ENCODE data around the gene NLGN3. TPM values are rescaled to one million over a fixed set of nuclear protein-coding genes. Genes with fewer than 3 reads are reported as not detected.
"Not testable (repeated sequence)": the region's sequence is repeated elsewhere in the genome, so short reads cannot be mapped to it uniquely, and the experiment has no call there.

Gene NLGN3
- total and polyA plus RNA-seq, 2 experiments from 2014 or later, result 0.11 to 0.34 TPM

DNA sequence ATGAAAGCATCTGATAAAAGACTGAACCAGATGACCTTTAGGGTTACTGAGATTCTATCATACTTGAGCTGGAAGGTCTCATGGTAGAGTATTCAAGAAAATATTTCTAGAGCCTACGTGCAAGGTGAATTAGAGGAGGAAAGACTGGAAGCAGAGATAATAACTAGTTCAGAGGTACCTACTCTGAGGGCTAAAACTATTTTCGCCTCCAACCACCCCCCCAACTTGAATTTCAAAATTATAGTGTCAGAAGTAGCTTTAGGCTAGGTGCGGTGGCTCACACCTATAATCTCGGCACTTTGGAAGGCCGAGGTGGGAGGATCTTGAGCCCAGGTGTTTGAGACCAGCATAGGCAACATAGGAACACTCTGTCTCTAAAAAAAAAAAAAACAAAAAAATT, 30.9 kb downstream of the NLGN3 start:
- no peak overlapping the region for H2AFZ ChIP-seq
- H3F3A ChIP-seq (ENCODE audit: insufficient read depth), result peaks cover 5% of the 10 kb centered on the region; the same call in 1 of the 2 replicates
- H4K20me1 ChIP-seq (ENCODE audit: insufficient read depth), result no peaks in the 10 kb centered on the region
- in situ Hi-C loops (cut with MboI), result loop anchor here (25.0 kb wide), 1 partner anchor 413 kb away; no protein-coding TSS in a partner anchor
- no peak overlapping the region for H3K27ac ChIP-seq
- no peak overlapping the region for H3K4me2 ChIP-seq (ENCODE audit: unreplicated experiment)
- no peak overlapping the region for H3K9ac ChIP-seq
- H3K79me2 ChIP-seq (ENCODE audit: insufficient read depth), result no peaks in the 10 kb centered on the region
- H3K9me3 ChIP-seq (ENCODE audit: low read depth), result no peaks in the 10 kb centered on the region
- 80 to 85% methylated on average over 5 of the region's 5 CpGs for WGBS, 2 experiments (ENCODE audit: low coverage in 1 of 2, low lambda C conversion rate in 2 of 2, missing lambda C conversion rate in 2 of 2)
- no peaks in the 10 kb centered on the region for H3K27me3 ChIP-seq (replicated peaks; ENCODE audit: insufficient read depth)
- peaks cover 18% of the 10 kb centered on the region for H3K4me1 ChIP-seq (ENCODE audit: insufficient read depth)
- no peaks in the 10 kb centered on the region for H3K36me3 ChIP-seq (ENCODE audit: low read depth)
- DNase-seq, result no peak
- TF ChIP-seq EZH2phosphoT487 (IDR thresholded peaks at IDR 0.05; ENCODE audit: insufficient read depth, low read depth) (no peak), EZH2 (IDR thresholded peaks at IDR 0.05; ENCODE audit: insufficient read depth, poor library complexity, severe bottlenecking) (no peak)
- H3K4me3 ChIP-seq, result no peak overlapping the region
- H3K9me2 ChIP-seq (ENCODE audit: insufficient read depth), result no peaks in the 10 kb centered on the region

DNA sequence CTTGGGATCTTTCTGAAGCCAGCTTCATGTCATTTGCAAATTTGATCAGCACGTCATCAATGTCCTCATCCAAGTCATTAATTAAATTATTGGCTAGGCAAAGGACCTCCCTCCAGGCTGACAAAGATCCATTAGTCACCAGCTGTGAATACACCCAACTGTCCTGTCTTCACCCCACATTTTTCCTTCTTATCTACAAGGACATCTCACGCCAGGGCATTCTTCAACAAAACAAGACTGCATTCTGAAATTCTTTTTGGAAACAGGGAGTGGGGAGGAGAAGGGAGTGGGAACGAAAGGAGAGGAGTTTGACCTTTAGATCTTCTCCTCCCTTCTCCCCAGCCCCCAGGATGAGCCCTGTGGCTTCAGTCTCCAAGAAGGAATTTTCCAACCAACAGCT, 32.7 kb downstream of the NLGN3 start:
- H3K4me1 ChIP-seq (ENCODE audit: insufficient read depth), result peaks cover 18% of the 10 kb centered on the region
- no peaks in the 10 kb centered on the region for H3K9me3 ChIP-seq (ENCODE audit: low read depth)
- no peaks in the 10 kb centered on the region for H3K79me2 ChIP-seq (ENCODE audit: insufficient read depth)
- H3K27ac ChIP-seq, result peak overlapping the region; percentile 30; the same call in 1 of the 2 replicates
- no peak for TF ChIP-seq EZH2phosphoT487 (IDR thresholded peaks at IDR 0.05; ENCODE audit: insufficient read depth, low read depth)
- no peak for TF ChIP-seq EZH2 (IDR thresholded peaks at IDR 0.05; ENCODE audit: insufficient read depth, poor library complexity, severe bottlenecking)
- peak overlapping the region; percentile 8; the same call in 1 of the 2 replicates for H3K9ac ChIP-seq
- H3K27me3 ChIP-seq (replicated peaks; ENCODE audit: insufficient read depth), result no peaks in the 10 kb centered on the region
- H3K36me3 ChIP-seq (ENCODE audit: low read depth), result no peaks in the 10 kb centered on the region
- H4K20me1 ChIP-seq (ENCODE audit: insufficient read depth), result no peaks in the 10 kb centered on the region
- DNase-seq, result peak; percentile 47
- in situ Hi-C loops (cut with MboI), result loop anchor here (25.0 kb wide), 1 partner anchor 415 kb away; no protein-coding TSS in a partner anchor
- H3K4me3 ChIP-seq, result no peak overlapping the region
- peaks cover 5% of the 10 kb centered on the region; the same call in 1 of the 2 replicates for H3F3A ChIP-seq (ENCODE audit: insufficient read depth)
- H3K9me2 ChIP-seq (ENCODE audit: insufficient read depth), result no peaks in the 10 kb centered on the region
- H2AFZ ChIP-seq, result peak overlapping the region; percentile 47; the same call in 1 of the 2 replicates
- H3K4me2 ChIP-seq (ENCODE audit: unreplicated experiment), result no peak overlapping the region
- 19 to 27% methylated on average over 3 of the region's 3 CpGs for WGBS, 2 experiments (ENCODE audit: low coverage in 1 of 2, low lambda C conversion rate in 2 of 2, missing lambda C conversion rate in 2 of 2)

DNA sequence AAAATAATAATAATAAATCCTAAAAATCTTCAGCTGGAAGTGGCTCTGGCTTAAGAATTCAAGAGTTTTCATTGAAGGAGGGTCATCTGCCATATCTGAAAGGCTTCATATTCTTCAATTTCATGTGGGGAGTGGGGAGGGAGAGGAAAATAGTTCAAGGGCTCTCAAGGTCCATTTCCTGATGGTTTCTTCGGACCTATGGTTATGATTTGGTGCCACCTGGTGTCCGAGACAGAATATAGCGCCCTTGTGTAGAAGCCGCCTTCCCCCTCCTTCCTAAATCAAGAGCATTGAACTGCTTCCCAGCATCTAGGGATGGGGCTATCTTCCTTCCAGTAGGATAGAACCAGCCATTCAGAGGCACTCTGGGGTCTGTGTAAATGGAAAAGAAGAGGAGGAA, 34.3 kb downstream of the NLGN3 start:
- no peak for TF ChIP-seq EZH2 (IDR thresholded peaks at IDR 0.05; ENCODE audit: insufficient read depth, poor library complexity, severe bottlenecking)
- no peak for TF ChIP-seq EZH2phosphoT487 (IDR thresholded peaks at IDR 0.05; ENCODE audit: insufficient read depth, low read depth)
- Histone ChIP-seq H3K27ac (peak overlapping the region; percentile 64), H3K9ac (0 out of 2 replicates have a peak overlapping the region, but pooled peaks have one; percentile 36), H3K27me3 (replicated peaks; ENCODE audit: insufficient read depth) (no peaks in the 10 kb centered on the region), H2AFZ (peak overlapping the region; percentile 47), H3K4me1 (ENCODE audit: insufficient read depth) (peaks cover 21% of the 10 kb centered on the region), H3F3A (ENCODE audit: insufficient read depth) (peaks cover 5% of the 10 kb centered on the region; the same call in 1 of the 2 replicates), H4K20me1 (ENCODE audit: insufficient read depth) (no peaks in the 10 kb centered on the region), H3K4me3 (no peak overlapping the region), H3K9me3 (ENCODE audit: low read depth) (no peaks in the 10 kb centered on the region), H3K36me3 (ENCODE audit: low read depth) (no peaks in the 10 kb centered on the region), H3K4me2 (ENCODE audit: unreplicated experiment) (no peak overlapping the region), H3K79me2 (ENCODE audit: insufficient read depth) (no peaks in the 10 kb centered on the region), H3K9me2 (ENCODE audit: insufficient read depth) (no peaks in the 10 kb centered on the region)
- DNase-seq, result peak; percentile 74
- in situ Hi-C loops (cut with MboI), result loop anchor here (25.0 kb wide), 1 partner anchor 417 kb away; no protein-coding TSS in a partner anchor
- WGBS, 2 experiments (ENCODE audit: low coverage in 1 of 2, low lambda C conversion rate in 2 of 2, missing lambda C conversion rate in 2 of 2), result 0 to 6% methylated on average over 2 to 4 of the region's 4 CpGs

GRCh38 chrX:71180579-71181265, 36.1 kb downstream of the NLGN3 start:
- not testable (repeated sequence) for DNase-seq; H4K20me1 ChIP-seq (ENCODE audit: insufficient read depth); H3K4me3 ChIP-seq; H3K27ac ChIP-seq; H3K36me3 ChIP-seq (ENCODE audit: low read depth); H3K9ac ChIP-seq; H3K9me3 ChIP-seq (ENCODE audit: low read depth); H3K27me3 ChIP-seq (replicated peaks; ENCODE audit: insufficient read depth); H3K4me2 ChIP-seq (ENCODE audit: unreplicated experiment); H3K79me2 ChIP-seq (ENCODE audit: insufficient read depth); H3K9me2 ChIP-seq (ENCODE audit: insufficient read depth); H3F3A ChIP-seq (ENCODE audit: insufficient read depth)
- in situ Hi-C loops (cut with MboI), result loop anchor here (25.0 kb wide), 1 partner anchor 418 kb away; no protein-coding TSS in a partner anchor
- Histone ChIP-seq H2AFZ (peak overlapping the region; percentile 88; the same call in 1 of the 2 replicates), H3K4me1 (ENCODE audit: insufficient read depth) (peaks cover 21% of the 10 kb centered on the region)
- WGBS, 2 experiments (ENCODE audit: low coverage in 1 of 2, low lambda C conversion rate in 2 of 2, missing lambda C conversion rate in 2 of 2), result 90 to 96% methylated on average over 8 to 9 of the region's 9 CpGs
